HepG2 (cell line): ENCODE results near the gene OSTF1. TPM values are rescaled to one million over a fixed set of nuclear protein-coding genes. Genes with fewer than 3 reads are reported as not detected.

ENCODE experiments used
- ATAC-seq: fragments of 200-7000 bp; cut with Tn5 transposase; 3 replicates; pipeline ENCODE4 v1.9.1; 2020; ENCODE audit warnings: mild to moderate bottlenecking, moderate library complexity
- BruUV-seq: library from RNA; stranded (reverse); fragments of 400-500 nt; replicated peaks from 2 replicates; lab custom pipeline; 2021; lab: Mats Ljungman, UMichigan
- CTCF ChIA-PET: fragments of 300-600 bp; formaldehyde crosslinking; extraction: SDS; loops from one replicate; lab custom pipeline; 2021; ENCODE audit warnings: low total read pairs, inconsistent platforms, low intra/inter-chr PET ratio; lab: Yijun Ruan, JAX
- POLR2A ChIA-PET: fragments of 350-600 bp; sonication (Branson Sonifier 250); formaldehyde crosslinking; loops from one replicate; lab custom pipeline; 2020; ENCODE audit warnings: antibody characterized with exemption, inconsistent platforms; lab: Yijun Ruan, JAX
- DNase-seq: peaks from one replicate; pipeline ENCODE4 v3.0.0-alpha.2; 2015; ENCODE audit warnings: low spot score
- FAIRE-seq: peaks from 3 replicates; lab custom pipeline; 2011; peaks lifted over from hg19 to GRCh38; lab: Jason Lieb, UNC
- H2AFZ ChIP-seq: one replicate; pipeline ENCODE4 v1.6.1; 2011; ENCODE audit warnings: low read length, inconsistent platforms
- H3K27ac ChIP-seq: fragments of 300-600 bp; 3 replicates; pipeline ENCODE4 v1.8.0; 2011; ENCODE audit warnings: mixed run types, mild to moderate bottlenecking, mixed read lengths, low read length, inconsistent platforms; ENCODE audit not compliant: insufficient read depth; ENCODE audit errors: extremely low read length
- H3K27me3 ChIP-seq, 2 experiments: fragments of 200-600 bp in 1 of 2; 2 replicates in 1 of 2; 3 replicates in 1 of 2; pipeline versions ENCODE4 v1.6.0 to v1.8.0; 2011; ENCODE audit warnings: low read length in 2 of 2, mild to moderate bottlenecking in 2 of 2, moderate library complexity in 2 of 2, inconsistent platforms in 1 of 2; ENCODE audit not compliant: insufficient read depth in 2 of 2, control insufficient read depth in 1 of 2
- H3K36me3 ChIP-seq, 2 experiments: fragments of 200-600 bp in 1 of 2; replicated peaks in 1 of 2; 2 replicates in 1 of 2; 3 replicates in 1 of 2; pipeline versions ENCODE4 v1.5.1 to v1.8.0; 2011; ENCODE audit warnings: low read length in 2 of 2, inconsistent platforms in 1 of 2; ENCODE audit not compliant: insufficient read depth in 2 of 2, control insufficient read depth in 1 of 2
- H3K4me1 ChIP-seq: 2 replicates; pipeline ENCODE4 v1.5.1; 2012; ENCODE audit warnings: low read length, inconsistent platforms; ENCODE audit not compliant: insufficient read depth
- H3K4me2 ChIP-seq: 2 replicates; pipeline ENCODE4 v1.6.0; 2011; ENCODE audit warnings: low read depth, low read length, inconsistent platforms
- H3K4me3 ChIP-seq, 3 experiments: fragments of 200-600 bp in 1 of 3; sonication (generic), shearing (Covaris generic) in 1 of 3; replicated peaks in 1 of 3; 2 replicates each; pipeline ENCODE4 v1.5.1; 2011 to 2016; ENCODE audit warnings: low read length in 3 of 3, inconsistent platforms in 2 of 3, low read depth in 2 of 3, mild to moderate bottlenecking in 2 of 3, control low read depth in 1 of 3, mixed read lengths in 1 of 3; ENCODE audit not compliant: insufficient read depth in 1 of 3
- H3K79me2 ChIP-seq: one replicate; pipeline ENCODE4 v1.6.1; 2011; ENCODE audit warnings: low read length, inconsistent platforms; ENCODE audit not compliant: insufficient read depth
- H3K9ac ChIP-seq: 2 replicates; pipeline ENCODE4 v1.6.0; 2011; ENCODE audit warnings: mild to moderate bottlenecking, low read depth, low read length, inconsistent platforms; ENCODE audit not compliant: insufficient read depth
- H3K9me3 ChIP-seq: 2 replicates; pipeline ENCODE4 v1.5.1; 2012; ENCODE audit warnings: mild to moderate bottlenecking, low read length
- H4K20me1 ChIP-seq: 2 replicates; pipeline ENCODE4 v1.6.0; 2011; ENCODE audit warnings: inconsistent platforms, mild to moderate bottlenecking, low read length, moderate library complexity; ENCODE audit not compliant: insufficient read depth
- AGO2 ChIP-seq: fragments of 200-400 bp; formaldehyde crosslinking; optimal IDR thresholded peaks from 2 replicates; pipeline ENCODE3; 2017; ENCODE audit warnings: mild to moderate bottlenecking, low read depth, low read length, moderate library complexity
- AKAP8 ChIP-seq: sonication (generic); formaldehyde crosslinking; IDR thresholded peaks from 2 replicates; pipeline ENCODE4 v1.5.1; 2020; ENCODE audit warnings: mild to moderate bottlenecking, missing genetic modification reagents
- ATF7 ChIP-seq, 2 experiments: fragments of 450-650 bp in 1 of 2; sonication (generic) in 1 of 2; formaldehyde crosslinking in 1 of 2; IDR thresholded peaks; 2 replicates each; pipeline versions ENCODE4 v1.4.0 to v1.6.1; 2016 to 2020; ENCODE audit warnings: antibody characterized with exemption in 1 of 2, mild to moderate bottlenecking in 1 of 2, missing genetic modification reagents in 1 of 2
- FOXO1 ChIP-seq: sonication (generic); formaldehyde crosslinking; IDR thresholded peaks from 2 replicates; pipeline ENCODE4 v1.4.0; 2020; ENCODE audit warnings: missing genetic modification reagents
- GABPA ChIP-seq, 2 experiments: IDR thresholded peaks; 2 replicates each; pipeline ENCODE4 v1.6.1; 2011 to 2016; ENCODE audit warnings: low read depth in 2 of 2, low read length in 1 of 2, missing biosample characterization in 1 of 2, missing genetic modification characterization in 1 of 2
- MLLT10 ChIP-seq: sonication (generic); formaldehyde crosslinking; IDR thresholded peaks from 2 replicates; pipeline ENCODE4 v1.4.0; 2020; ENCODE audit warnings: missing genetic modification reagents
- NCOA2 ChIP-seq: sonication (generic); formaldehyde crosslinking; IDR thresholded peaks from 2 replicates; pipeline ENCODE4 v1.8.0; 2022; ENCODE audit warnings: inconsistent platforms
- RARA ChIP-seq: IDR thresholded peaks from 2 replicates; pipeline ENCODE4 v1.6.1; 2016; ENCODE audit warnings: missing genetic modification reagents, missing compliant biosample characterization
- SP4 ChIP-seq: sonication (generic); formaldehyde crosslinking; IDR thresholded peaks from 2 replicates; pipeline ENCODE4 v1.8.1; 2023; ENCODE audit warnings: mild to moderate bottlenecking, missing genetic modification reagents
- SSRP1 ChIP-seq: IDR thresholded peaks from 2 replicates; pipeline ENCODE4 v1.6.1; 2016; ENCODE audit warnings: control low read depth
- TBX3 ChIP-seq: fragments of 450-650 bp; IDR thresholded peaks from 2 replicates; pipeline ENCODE4 v1.6.1; 2017; ENCODE audit warnings: antibody characterized with exemption, mild to moderate bottlenecking, inconsistent platforms, borderline replicate concordance
- ZBTB3 ChIP-seq: sonication (generic); formaldehyde crosslinking; IDR thresholded peaks from 2 replicates; pipeline ENCODE4 v1.4.0; 2020; ENCODE audit warnings: low read depth, mild to moderate bottlenecking, moderate library complexity, missing genetic modification reagents, borderline replicate concordance
- ZNF136 ChIP-seq: sonication (generic); formaldehyde crosslinking; IDR thresholded peaks from 2 replicates; pipeline ENCODE4 v1.8.1; 2022; ENCODE audit warnings: low read depth, mild to moderate bottlenecking, moderate library complexity, missing genetic modification reagents
- ZNF343 ChIP-seq: sonication (generic); formaldehyde crosslinking; IDR thresholded peaks from 2 replicates; pipeline ENCODE4 v1.4.0; 2020; ENCODE audit warnings: mild to moderate bottlenecking, missing genetic modification reagents
- ZNF354B ChIP-seq: sonication (generic); formaldehyde crosslinking; IDR thresholded peaks from 2 replicates; pipeline ENCODE4 v1.8.0; 2022; ENCODE audit warnings: mild to moderate bottlenecking, missing genetic modification reagents
- ZNF572 ChIP-seq: sonication (generic); formaldehyde crosslinking; IDR thresholded peaks from 2 replicates; pipeline ENCODE4 v1.5.1; 2020; ENCODE audit warnings: mild to moderate bottlenecking, missing genetic modification reagents
- ZSCAN21 ChIP-seq: sonication (generic); formaldehyde crosslinking; IDR thresholded peaks from 2 replicates; pipeline ENCODE4 v1.8.0; 2022; ENCODE audit warnings: mild to moderate bottlenecking, missing genetic modification reagents, moderate library complexity, borderline replicate concordance
- WGBS: methylation state at CpG from one replicate; pipeline ENCODE4 v1.1.6; 2017; ENCODE audit warnings: low lambda C conversion rate; 5-methylcytosine and 5-hydroxymethylcytosine counted together
- in situ Hi-C: cut with HindIII; loops from 2 replicates; pipeline ENCODE4 v1.10.0; 2017; ENCODE audit warnings: low pct_unique_long_range_greater_than_20kb; ENCODE audit not compliant: extremely low pct_ligation_motif_present
- intact Hi-C: fragments of 100-400 bp; cut with micrococcal nuclease; formaldehyde crosslinking; loops from one replicate; pipeline ENCODE4 v1.10.0; 2022; ENCODE audit not compliant: unreplicated experiment
- polyA plus RNA-seq, 8 experiments: library from polyadenylated mRNA; depleted of rRNA in 3 of 8; stranded (reverse) in 7 of 8; unstranded in 1 of 8; fragments of >200 nt; fragmentation: Illumina TruSeq in 4 of 8; extraction: Trizol in 4 of 8; gene quantifications; 2 replicates each; pipeline versions ENCODE4 v1.2.1 to v1.2.3, GENCODE V29; 2011 to 2016; ENCODE audit warnings: low read depth in 4 of 8, missing spikeins in 1 of 8, mixed read lengths in 1 of 8; ENCODE audit not compliant: insufficient read depth in 1 of 8
- total RNA-seq, 5 experiments: library from RNA; depleted of rRNA; stranded (reverse); fragments of >200 nt; fragmentation: Illumina TruSeq; extraction: Trizol; gene quantifications; 2 replicates each; pipeline ENCODE4 v1.2.3, GENCODE V29; 2016; ENCODE audit warnings: low read depth in 1 of 5
- TF ChIP-seq, protein P1 (sequence below): sonication (generic); formaldehyde crosslinking; IDR thresholded peaks from 2 replicates; pipeline ENCODE4 v1.5.1; 2020; ENCODE audit warnings: mild to moderate bottlenecking, missing genetic modification reagents, borderline replicate concordance

The OSTF1 gene
- total and polyA plus RNA-seq, 2 of the 13 experiments (the other 11 are each of a cell fraction or from before 2014, with no cell fraction given) = 16.8 to 39.0 TPM

DNA sequence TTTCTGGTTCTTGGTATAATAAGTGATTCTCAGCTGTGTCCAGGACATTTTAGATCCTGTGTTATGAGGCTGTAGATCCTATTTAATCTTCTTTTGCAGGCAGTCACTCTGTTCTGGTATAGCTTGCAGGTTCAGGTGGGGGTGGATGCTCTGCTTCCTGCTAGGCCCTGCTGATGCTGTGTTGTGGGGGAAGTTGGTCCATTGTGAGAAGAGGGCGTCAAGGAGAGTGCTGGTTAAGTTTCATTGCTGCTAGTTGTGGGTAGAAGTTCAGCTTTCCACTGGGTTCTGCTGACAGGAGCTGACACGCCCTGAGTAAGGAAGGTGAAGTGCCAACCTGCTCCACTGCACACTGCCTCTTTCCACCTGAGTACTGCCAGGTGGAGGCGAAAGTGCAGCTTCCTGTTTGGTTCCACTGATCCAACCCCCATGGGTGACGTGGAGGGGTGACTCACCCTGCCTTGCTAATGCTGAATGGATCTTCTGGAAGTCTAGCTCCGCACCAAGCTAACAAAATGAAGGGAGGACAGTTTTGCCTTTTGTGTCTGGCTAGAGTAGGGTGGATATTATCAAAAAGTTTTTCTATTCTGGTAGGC is 16.7 kb upstream of the OSTF1 start:
- BruUV-seq = no TSS peak
- Histone ChIP-seq H3K9me3 (no peaks in the 10 kb centered on the region), H3K4me2 (no peak overlapping the region), H3K27me3 (no peaks in the 10 kb centered on the region), H3K4me3 (no peak overlapping the region), H3K27ac (no peak overlapping the region), H3K4me1 (no peaks in the 10 kb centered on the region), H3K79me2 (no peaks in the 10 kb centered on the region), H3K9ac (no peak overlapping the region), H4K20me1 (no peaks in the 10 kb centered on the region), H3K36me3 (no peaks in the 10 kb centered on the region), H2AFZ (no peak overlapping the region)
- ChIA-PET CTCF (no interaction called here), POLR2A (no interaction called here)
- WGBS = 78% methylated on average over 3 of the region's 5 CpGs
- FAIRE-seq = no peak
- ATAC-seq = no peak
- in situ Hi-C loops = no loop called here
- intact Hi-C loops = loop anchor here (10.0 kb wide), 1 partner anchor 497 kb away; no protein-coding TSS in a partner anchor
- no peak for DNase-seq
- TF ChIP-seq TBX3 (no peak), ATF7 (IDR thresholded peaks at IDR 0.05) (no peak), ATF7 (CRISPR knock-in tag; IDR thresholded peaks at IDR 0.05) (no peak), MLLT10 (no peak), ZNF136 (no peak), ZBTB3 (CRISPR knock-in tag) (no peak), GABPA (IDR thresholded peaks at IDR 0.05; ENCODE audit: low read depth, low read length) (no peak), GABPA (CRISPR knock-in tag; IDR thresholded peaks at IDR 0.05; ENCODE audit: low read depth) (no peak), RARA (CRISPR knock-in tag) (no peak), AKAP8 (CRISPR knock-in tag) (no peak), SSRP1 (CRISPR knock-in tag) (no peak), ZNF343 (no peak), AGO2 (no peak), FOXO1 (CRISPR knock-in tag) (no peak), ZSCAN21 (CRISPR knock-in tag) (no peak), ZNF354B (no peak), NCOA2 (CRISPR knock-in tag) (no peak), SP4 (CRISPR knock-in tag) (no peak), ZNF572 (CRISPR knock-in tag) (no peak)
- TF ChIP-seq, protein P1, sequence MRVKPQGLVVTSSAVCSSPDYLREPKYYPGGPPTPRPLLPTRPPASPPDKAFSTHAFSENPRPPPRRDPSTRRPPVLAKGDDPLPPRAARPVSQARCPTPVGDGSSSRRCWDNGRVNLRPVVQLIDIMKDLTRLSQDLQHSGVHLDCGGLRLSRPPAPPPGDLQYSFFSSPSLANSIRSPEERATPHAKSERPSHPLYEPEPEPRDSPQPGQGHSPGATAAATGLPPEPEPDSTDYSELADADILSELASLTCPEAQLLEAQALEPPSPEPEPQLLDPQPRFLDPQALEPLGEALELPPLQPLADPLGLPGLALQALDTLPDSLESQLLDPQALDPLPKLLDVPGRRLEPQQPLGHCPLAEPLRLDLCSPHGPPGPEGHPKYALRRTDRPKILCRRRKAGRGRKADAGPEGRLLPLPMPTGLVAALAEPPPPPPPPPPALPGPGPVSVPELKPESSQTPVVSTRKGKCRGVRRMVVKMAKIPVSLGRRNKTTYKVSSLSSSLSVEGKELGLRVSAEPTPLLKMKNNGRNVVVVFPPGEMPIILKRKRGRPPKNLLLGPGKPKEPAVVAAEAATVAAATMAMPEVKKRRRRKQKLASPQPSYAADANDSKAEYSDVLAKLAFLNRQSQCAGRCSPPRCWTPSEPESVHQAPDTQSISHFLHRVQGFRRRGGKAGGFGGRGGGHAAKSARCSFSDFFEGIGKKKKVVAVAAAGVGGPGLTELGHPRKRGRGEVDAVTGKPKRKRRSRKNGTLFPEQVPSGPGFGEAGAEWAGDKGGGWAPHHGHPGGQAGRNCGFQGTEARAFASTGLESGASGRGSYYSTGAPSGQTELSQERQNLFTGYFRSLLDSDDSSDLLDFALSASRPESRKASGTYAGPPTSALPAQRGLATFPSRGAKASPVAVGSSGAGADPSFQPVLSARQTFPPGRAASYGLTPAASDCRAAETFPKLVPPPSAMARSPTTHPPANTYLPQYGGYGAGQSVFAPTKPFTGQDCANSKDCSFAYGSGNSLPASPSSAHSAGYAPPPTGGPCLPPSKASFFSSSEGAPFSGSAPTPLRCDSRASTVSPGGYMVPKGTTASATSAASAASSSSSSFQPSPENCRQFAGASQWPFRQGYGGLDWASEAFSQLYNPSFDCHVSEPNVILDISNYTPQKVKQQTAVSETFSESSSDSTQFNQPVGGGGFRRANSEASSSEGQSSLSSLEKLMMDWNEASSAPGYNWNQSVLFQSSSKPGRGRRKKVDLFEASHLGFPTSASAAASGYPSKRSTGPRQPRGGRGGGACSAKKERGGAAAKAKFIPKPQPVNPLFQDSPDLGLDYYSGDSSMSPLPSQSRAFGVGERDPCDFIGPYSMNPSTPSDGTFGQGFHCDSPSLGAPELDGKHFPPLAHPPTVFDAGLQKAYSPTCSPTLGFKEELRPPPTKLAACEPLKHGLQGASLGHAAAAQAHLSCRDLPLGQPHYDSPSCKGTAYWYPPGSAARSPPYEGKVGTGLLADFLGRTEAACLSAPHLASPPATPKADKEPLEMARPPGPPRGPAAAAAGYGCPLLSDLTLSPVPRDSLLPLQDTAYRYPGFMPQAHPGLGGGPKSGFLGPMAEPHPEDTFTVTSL (CRISPR knock-in tag) = no peak
